GM10248 (cell line): Measurements from ENCODE around the gene ZNF784.

ENCODE experiments used
- CTCF ChIA-PET: fragments of 300-600 bp; sonication (Branson Sonifier 250); formaldehyde crosslinking; extraction: SDS; loops from one replicate; lab custom pipeline; 2021; ENCODE audit warnings: antibody characterized with exemption; lab: Yijun Ruan, JAX
- POLR2A ChIA-PET: fragments of 350-650 bp; sonication (Branson Sonifier 250); formaldehyde crosslinking; extraction: SDS; loops from one replicate; lab custom pipeline; 2020; ENCODE audit warnings: antibody characterized with exemption; lab: Yijun Ruan, JAX
- DNase-seq: peaks from one replicate; pipeline ENCODE4 v3.0.0; 2012; ENCODE audit errors: extremely low spot score
- CTCF ChIP-seq: IDR thresholded peaks from 2 replicates; pipeline ENCODE4 v1.5.1; 2012; ENCODE audit warnings: mild to moderate bottlenecking, low read depth; ENCODE audit errors: extremely low read depth, missing control alignments, control extremely low read depth

Gene ZNF784

DNA sequence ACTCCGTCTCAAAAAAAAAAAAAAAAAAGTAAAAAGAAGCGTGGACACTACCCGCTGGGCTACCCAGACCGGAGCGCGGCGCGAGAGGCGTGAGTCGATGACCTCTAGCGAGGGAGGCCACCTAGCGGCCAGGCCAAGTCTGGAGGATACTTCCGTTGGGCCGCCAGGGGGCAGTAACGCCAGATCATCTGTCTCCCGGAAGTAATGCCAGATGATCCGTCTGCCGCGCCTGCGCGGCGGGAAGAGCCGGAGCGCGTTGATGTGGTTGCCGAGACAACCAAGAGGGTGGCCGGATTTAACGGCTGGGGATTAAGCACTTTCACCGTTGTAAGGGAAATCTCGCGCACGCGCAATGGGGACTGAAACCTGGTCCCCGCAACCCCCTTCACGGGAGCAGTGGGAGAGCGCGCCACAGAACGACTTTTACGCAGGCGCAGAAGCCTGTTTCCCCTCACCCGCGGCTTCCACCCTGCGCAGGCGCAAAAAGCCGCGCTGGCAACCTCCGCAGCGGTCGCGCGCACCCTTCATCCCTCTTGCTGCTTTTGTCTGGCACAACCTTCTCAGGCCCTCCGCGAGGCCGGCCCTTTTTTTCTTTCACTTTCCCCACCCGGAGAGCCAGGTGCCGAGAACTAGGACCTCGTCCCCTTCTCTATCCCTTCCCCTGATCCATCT lies 29.4 kb upstream of the ZNF784 start:
- DNase-seq: peak; percentile 91
- POLR2A ChIA-PET: interaction anchor here (0.7 to 1.4 kb wide), 10 partner anchors 11 to 248 kb away, joined by 3 to 10 read pairs (median 4); partner anchors contain the start of genes FIZ1, UBE2S, ZNF628 and ZNF784
- peak; percentile 100 for TF ChIP-seq CTCF
- CTCF ChIA-PET: interaction anchor here (0.6 to 3.4 kb wide), 20 partner anchors 10 to 488 kb away, joined by 3 to 39 read pairs (median 6); partner anchors contain the start of genes FIZ1, ZNF444, ZNF581 and ZNF865

GRCh38 chr19:55652311-55653128 lies 28.2 kb upstream of the ZNF784 start:
- POLR2A ChIA-PET: no interaction called here

DNA sequence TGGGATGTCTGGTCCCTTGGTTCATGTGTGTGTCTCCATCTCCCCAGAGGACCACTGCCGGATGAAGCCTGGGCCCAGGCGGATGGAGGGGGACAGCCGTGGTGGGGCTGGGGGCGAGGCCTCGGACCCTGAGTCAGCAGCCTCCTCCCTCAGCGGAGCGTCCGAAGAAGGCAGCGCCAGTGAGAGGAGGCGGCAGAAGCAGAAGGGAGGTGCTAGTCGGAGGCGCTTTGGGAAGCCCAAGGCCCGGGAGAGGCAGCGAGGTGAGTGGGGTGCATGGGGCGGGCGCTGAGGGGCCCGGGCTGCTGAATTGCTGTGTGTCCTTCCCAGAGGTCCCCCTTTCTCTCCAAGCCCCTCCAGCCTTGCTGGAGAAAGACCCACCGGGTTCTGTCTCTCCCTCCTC lies 26.9 kb upstream of the ZNF784 start:
- no peak for DNase-seq
- CTCF ChIA-PET: no interaction called here
- POLR2A ChIA-PET: no interaction called here
- no peak for TF ChIP-seq CTCF

More at GRCh38 chr19:55652311-55653128, 28.2 kb upstream of the ZNF784 start:
- no peak for TF ChIP-seq CTCF
- no peak for DNase-seq
- CTCF ChIA-PET: interaction anchor here (0.8 to 3.4 kb wide), 7 partner anchors 9 to 48 kb away, joined by 3 to 39 read pairs (median 5); partner anchors contain the start of genes ZNF581 and ZNF784

DNA sequence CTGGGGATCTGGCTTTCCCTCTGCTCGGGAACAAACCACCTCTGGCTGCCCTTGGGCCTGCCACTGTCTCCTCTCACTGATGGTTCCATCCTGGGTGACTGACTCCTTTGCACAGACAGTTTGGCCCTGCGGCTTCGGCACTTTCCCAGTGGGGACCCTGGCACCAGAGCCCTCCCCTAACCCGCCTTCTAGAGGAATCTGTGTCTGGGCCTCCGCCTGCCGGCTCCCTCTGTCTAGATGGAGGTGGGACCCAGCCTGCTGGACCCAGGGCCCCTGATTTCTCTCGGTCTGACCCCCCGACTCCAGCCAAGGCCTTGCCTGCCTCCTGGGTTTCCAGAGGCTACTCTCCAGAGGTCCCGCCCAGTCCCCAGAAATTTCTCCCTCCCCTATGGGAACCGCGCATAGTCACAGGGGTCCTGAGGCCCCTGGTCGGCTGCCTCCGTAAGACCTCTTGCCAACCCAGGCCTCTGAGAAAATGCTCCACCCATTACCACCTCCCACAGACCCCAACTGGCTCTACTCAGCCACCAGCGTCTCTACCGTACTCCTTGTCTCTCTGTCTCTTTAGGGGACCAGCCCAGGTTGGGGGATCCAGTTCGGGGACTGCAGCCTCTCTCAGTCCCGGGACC lies 26.4 kb upstream of the ZNF784 start:
- no peak for DNase-seq
- ChIA-PET POLR2A (interaction anchor here (1.1 kb wide), 1 partner anchor 14 kb away, joined by 4 read pairs; no protein-coding TSS in a partner anchor), CTCF (interaction anchor here (7.2 kb wide), 1 partner anchor 16 kb away, joined by 84 read pairs; no protein-coding TSS in a partner anchor)
- no peak for TF ChIP-seq CTCF

GRCh38 chr19:55650126-55650557 lies 25.8 kb upstream of the ZNF784 start:
- TF ChIP-seq CTCF: no peak
- ChIA-PET POLR2A (interaction anchor here (1.1 kb wide), 1 partner anchor 13 kb away, joined by 4 read pairs; no protein-coding TSS in a partner anchor), CTCF (interaction anchor here (7.2 kb wide), 1 partner anchor 15 kb away, joined by 84 read pairs; no protein-coding TSS in a partner anchor)
- peak; percentile 56 for DNase-seq
